ENCODE data around the gene NUDCD3. TPM values are rescaled to one million over a fixed set of nuclear protein-coding genes. Genes with fewer than 3 reads are reported as not detected.

NUDCD3 gene
- total RNA-seq, 1 donor from 2014 or later = 107 TPM

- no peak overlapping the region for H3K27ac ChIP-seq (replicated peaks)
- TF ChIP-seq, protein P1, sequence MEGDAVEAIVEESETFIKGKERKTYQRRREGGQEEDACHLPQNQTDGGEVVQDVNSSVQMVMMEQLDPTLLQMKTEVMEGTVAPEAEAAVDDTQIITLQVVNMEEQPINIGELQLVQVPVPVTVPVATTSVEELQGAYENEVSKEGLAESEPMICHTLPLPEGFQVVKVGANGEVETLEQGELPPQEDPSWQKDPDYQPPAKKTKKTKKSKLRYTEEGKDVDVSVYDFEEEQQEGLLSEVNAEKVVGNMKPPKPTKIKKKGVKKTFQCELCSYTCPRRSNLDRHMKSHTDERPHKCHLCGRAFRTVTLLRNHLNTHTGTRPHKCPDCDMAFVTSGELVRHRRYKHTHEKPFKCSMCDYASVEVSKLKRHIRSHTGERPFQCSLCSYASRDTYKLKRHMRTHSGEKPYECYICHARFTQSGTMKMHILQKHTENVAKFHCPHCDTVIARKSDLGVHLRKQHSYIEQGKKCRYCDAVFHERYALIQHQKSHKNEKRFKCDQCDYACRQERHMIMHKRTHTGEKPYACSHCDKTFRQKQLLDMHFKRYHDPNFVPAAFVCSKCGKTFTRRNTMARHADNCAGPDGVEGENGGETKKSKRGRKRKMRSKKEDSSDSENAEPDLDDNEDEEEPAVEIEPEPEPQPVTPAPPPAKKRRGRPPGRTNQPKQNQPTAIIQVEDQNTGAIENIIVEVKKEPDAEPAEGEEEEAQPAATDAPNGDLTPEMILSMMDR (IDR thresholded peaks at IDR 0.05; ENCODE audit: borderline replicate concordance) = no peak
- H3K4me1 ChIP-seq = no peaks in the 10 kb centered on the region
- H3K9me3 ChIP-seq (replicated peaks) = peaks cover 30% of the 10 kb centered on the region
- H3K36me3 ChIP-seq = no peaks in the 10 kb centered on the region
- H3K27me3 ChIP-seq (ENCODE audit: low read depth) = no peaks in the 10 kb centered on the region
- no peak overlapping the region for H3K4me3 ChIP-seq
- DNase-seq = no peak
- intact Hi-C loops (cut with micrococcal nuclease) = no loop called here
Measured at GRCh38 chr7:44521347-44522095, 31.1 kb upstream of the NUDCD3 start.

- TF ChIP-seq, protein P1 (IDR thresholded peaks at IDR 0.05; ENCODE audit: borderline replicate concordance) = no peak
- no peak for DNase-seq
- Histone ChIP-seq H3K4me3 (no peak overlapping the region), H3K4me1 (no peaks in the 10 kb centered on the region), H3K36me3 (no peaks in the 10 kb centered on the region), H3K27ac (replicated peaks) (no peak overlapping the region), H3K27me3 (ENCODE audit: low read depth) (no peaks in the 10 kb centered on the region), H3K9me3 (replicated peaks) (peaks cover 21% of the 10 kb centered on the region)
- intact Hi-C loops (cut with micrococcal nuclease) = no loop called here
Measured at GRCh38 chr7:44520574-44520973, 30.1 kb upstream of the NUDCD3 start.

- DNase-seq = no peak
- intact Hi-C loops (cut with micrococcal nuclease) = no loop called here
- TF ChIP-seq, protein P1 (IDR thresholded peaks at IDR 0.05; ENCODE audit: borderline replicate concordance) = no peak
Measured at GRCh38 chr7:44519546-44519945, 29.1 kb upstream of the NUDCD3 start.

DNA sequence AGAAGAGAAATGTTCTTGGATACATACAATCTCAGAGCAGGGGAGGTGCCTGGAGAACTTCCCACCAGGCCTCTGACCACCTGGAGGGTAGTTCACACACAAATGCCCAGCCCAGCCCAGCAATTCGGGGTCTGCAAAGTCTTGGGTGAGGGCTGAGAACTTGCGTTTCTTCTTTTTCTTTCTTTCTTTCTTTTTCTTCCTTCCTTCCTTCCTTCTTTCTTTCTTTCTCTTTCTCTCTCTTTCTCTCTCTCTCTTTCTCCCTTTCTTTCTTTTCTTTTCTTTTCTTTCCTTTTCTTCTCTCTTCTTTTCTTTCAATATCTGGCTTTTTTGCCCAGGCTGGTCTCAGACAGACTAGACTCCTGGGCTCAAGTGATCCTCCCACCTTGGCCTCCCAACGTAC lies 28.3 kb upstream of the NUDCD3 start:
- no peaks in the 10 kb centered on the region for H3K36me3 ChIP-seq
- H3K4me3 ChIP-seq = no peak overlapping the region
- intact Hi-C loops (cut with micrococcal nuclease) = no loop called here
- TF ChIP-seq, protein P1 (IDR thresholded peaks at IDR 0.05; ENCODE audit: borderline replicate concordance) = no peak
- peaks cover 3% of the 10 kb centered on the region for H3K9me3 ChIP-seq (replicated peaks)
- no peak for DNase-seq
- H3K27me3 ChIP-seq (ENCODE audit: low read depth) = no peaks in the 10 kb centered on the region
- no peaks in the 10 kb centered on the region for H3K4me1 ChIP-seq
- H3K27ac ChIP-seq (replicated peaks) = no peak overlapping the region

More at GRCh38 chr7:44519546-44519945, 29.1 kb upstream of the NUDCD3 start:
- Histone ChIP-seq H3K36me3 (no peaks in the 10 kb centered on the region), H3K4me3 (no peak overlapping the region), H3K9me3 (replicated peaks) (peaks cover 11% of the 10 kb centered on the region), H3K27ac (replicated peaks) (no peak overlapping the region), H3K4me1 (no peaks in the 10 kb centered on the region), H3K27me3 (ENCODE audit: low read depth) (no peaks in the 10 kb centered on the region)

DNA sequence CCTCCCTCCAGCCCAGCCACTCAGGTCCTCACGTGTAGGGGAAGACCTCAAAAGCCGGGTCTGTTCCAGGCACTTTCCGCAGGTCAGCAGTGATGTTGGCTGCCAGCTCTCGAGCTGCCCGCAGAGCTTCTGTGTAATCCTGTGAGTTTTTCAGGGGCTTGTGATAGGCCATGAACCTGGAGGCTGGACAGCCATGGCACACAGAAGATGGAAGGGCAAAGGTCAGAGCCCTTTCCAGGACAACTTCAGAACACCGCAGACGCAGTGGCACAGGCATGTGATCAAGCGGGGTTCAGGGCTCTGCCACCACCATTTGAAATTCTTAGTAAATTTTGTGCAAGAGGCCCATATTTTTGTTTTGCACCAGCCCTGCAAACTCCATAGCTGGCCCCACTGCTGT lies 26.7 kb upstream of the NUDCD3 start:
- no peak overlapping the region for H3K27ac ChIP-seq (replicated peaks)
- no peaks in the 10 kb centered on the region for H3K27me3 ChIP-seq (ENCODE audit: low read depth)
- H3K9me3 ChIP-seq (replicated peaks) = no peaks in the 10 kb centered on the region
- H3K4me3 ChIP-seq = no peak overlapping the region
- H3K36me3 ChIP-seq = no peaks in the 10 kb centered on the region
- no peak for DNase-seq
- intact Hi-C loops (cut with micrococcal nuclease) = no loop called here
- TF ChIP-seq, protein P1 (IDR thresholded peaks at IDR 0.05; ENCODE audit: borderline replicate concordance) = no peak
- no peaks in the 10 kb centered on the region for H3K4me1 ChIP-seq

All from left ventricle myocardium inferior (tissue), 1 donor.